Suprapubic skin (tissue), 3 donors: ENCODE data around the gene CYREN.

Source experiments
- CTCF ChIP-seq, 2 donors: fragments of 200-600 bp in 1 of 2; fragments of 450-650 bp in 1 of 2; sonication (generic) in 1 of 2; IDR thresholded peaks; one replicate each; pipeline ENCODE4 v1.5.1; 2016 to 2019; ENCODE audit warnings: antibody characterized with exemption in 2 of 2, mild to moderate bottlenecking in 1 of 2, moderate library complexity in 1 of 2
- EP300 ChIP-seq: sonication (generic); formaldehyde crosslinking; IDR thresholded peaks from one replicate; pipeline ENCODE4 v1.6.1; 2017; ENCODE audit warnings: antibody characterized with exemption
- POLR2A ChIP-seq, 2 donors: fragments of 450-650 bp; IDR thresholded peaks; one replicate each; pipeline ENCODE4 v1.6.1; 2017; ENCODE audit warnings: antibody characterized with exemption in 2 of 2, mild to moderate bottlenecking in 2 of 2, moderate library complexity in 2 of 2

- TF ChIP-seq CTCF (IDR thresholded peaks at IDR 0.05): no peak
- no peak for TF ChIP-seq POLR2A (IDR thresholded peaks at IDR 0.05)
- TF ChIP-seq EP300: no peak
These were observed 8.9 kb upstream of the CYREN start for GRCh38 chr7:135179321-135179925.
